Middle frontal gyrus (tissue), 1 donor: ENCODE measurements around the gene SGPL1.

Experiments used
- DNase-seq: peaks from one replicate; pipeline ENCODE4 v3.0.0-alpha.2; 2015; ENCODE audit warnings: low spot score; ENCODE audit errors: extremely low spot score

Gene SGPL1

DNA sequence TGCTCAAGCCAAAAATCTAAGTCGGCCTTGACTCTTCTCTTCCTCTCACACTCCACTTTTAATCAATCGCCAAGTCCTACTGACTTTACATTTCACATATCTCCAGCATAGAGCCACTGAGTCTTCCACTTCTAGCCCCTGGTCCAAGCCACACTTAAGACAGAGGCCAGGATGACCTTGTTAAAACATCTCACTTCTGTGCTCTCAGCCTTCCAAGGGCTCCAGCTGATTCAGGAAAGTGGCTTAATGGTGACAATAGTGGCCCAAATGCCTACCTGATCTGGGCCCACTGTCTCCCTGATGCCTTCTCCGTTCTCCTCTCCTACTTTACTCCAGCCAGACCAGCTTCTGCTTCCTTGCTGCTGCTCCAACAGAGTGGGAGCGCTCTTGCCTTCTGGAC, 35.0 kb upstream of the SGPL1 start:
- no peak for DNase-seq

DNA sequence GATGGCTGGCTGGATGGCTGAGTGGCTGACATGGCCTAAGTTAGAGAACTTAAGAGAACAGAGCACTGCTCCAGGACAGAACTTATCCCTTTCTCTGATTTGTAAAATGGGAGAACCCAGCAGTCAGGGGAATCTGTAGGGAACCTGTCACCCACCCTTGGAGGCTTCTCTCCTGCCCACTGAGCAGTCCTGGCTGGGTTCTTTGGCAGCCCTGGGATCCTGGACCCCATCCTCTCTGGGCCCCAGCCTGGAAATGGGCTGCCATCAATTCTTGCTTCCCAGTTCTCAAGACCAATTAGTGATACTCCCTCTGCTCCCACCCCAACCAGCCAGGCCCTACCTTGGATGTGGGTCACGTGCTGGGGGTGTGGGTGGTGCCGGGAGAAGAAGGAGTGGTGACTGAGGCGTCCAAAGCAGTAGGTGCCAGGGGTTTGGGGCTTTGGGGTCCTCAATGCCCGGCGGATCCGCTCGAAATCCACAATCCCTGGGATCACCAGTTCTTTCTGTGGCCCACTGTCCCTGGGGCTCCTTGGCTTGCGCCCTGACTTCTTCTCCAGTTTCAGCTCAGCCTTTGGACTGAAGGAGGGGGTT, 34.2 kb upstream of the SGPL1 start:
- DNase-seq, result no peak

DNA sequence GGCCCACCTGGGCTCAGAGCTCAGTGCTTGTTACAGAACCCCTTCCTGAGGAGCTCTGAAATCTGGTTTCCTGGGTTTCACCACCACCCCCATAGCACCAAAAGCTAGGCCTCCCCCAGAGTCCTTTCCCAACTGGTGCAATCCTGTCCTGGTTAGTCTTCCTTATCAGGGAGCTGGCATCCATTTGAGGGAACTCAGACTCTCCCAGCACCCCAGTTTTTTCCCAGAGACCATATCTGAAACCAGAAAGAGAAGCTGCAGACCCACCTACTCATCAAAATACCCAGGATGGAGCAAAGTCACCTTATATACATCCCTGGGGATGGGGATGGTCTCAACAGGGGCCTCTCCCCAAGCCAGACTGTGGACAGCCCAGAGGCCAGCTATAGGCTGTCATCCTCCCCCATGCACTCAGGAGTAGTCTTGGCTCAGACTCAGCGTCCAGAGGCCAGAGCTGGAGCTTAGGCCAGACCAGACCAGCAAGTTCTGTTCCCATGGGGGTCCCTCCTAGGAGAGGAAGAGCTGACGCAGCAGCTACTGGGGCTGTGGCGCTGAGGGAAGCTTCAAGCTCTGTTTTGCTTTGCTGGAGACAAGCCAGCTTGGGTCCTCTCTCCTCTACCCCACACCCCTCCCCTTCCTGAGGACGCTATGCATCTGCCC, 33.5 kb upstream of the SGPL1 start:
- no peak for DNase-seq

DNA sequence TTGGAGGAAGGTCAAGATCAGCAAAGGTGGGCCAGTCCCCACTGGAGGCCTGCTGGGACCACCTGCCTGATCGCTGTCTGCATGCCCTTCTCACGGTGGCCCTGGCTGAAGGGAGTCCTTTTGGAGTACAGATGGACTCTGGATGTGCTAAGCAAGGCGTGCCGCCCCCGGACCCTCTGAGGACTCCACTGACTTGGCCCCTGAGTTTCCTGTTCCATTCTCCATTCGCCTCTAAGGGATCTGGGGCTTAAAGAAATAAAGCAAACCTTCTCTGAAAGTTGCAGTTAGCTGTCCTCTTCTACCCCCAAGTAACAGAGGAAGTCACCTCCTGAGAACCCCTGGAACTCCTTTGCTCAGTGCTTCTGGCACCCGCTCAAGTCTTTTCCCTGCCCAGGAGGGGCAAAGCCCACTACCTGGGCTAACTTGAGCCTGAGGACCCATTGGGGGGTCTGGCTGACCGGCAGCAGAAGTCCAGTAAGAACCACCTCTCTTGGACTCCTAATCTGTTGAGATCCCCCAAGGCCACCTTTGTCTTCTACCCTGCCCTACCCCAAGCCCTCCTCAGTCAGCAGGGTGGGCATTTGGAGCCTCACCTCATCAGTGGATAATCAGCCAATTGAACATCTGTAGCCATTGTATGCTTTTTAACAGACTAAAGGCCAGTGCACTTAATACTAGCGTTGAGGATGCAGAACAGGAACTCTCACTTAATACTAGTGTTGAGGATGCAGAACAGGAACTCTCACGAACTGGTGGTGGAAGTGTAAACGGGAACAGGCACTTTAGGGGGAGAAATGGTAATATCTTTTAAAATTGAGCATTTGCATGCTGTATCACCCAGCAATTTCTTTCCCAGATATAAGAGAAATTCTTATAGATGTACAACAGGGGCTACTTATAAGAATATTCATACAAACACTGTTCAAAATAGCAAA, 32.7 kb upstream of the SGPL1 start:
- no peak for DNase-seq

DNA sequence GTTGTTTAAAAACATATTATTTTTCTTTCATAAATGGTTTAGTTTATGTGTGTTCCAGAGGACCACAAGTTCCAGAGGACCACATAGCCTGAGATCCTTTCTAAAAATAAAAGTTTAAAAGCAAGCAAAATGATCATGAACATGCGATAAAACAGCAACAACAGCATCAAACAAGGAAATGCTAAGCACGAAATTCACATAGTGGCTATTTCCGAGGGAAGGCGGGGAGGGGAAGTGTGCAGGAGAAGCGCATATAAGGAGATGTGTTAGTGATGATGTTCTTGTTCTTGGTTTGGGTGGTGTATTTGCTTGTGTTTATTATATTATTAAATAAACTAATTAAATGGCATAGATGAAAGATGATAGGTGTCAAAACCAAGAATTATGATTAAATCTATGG, 31.7 kb upstream of the SGPL1 start:
- no peak for DNase-seq

DNA sequence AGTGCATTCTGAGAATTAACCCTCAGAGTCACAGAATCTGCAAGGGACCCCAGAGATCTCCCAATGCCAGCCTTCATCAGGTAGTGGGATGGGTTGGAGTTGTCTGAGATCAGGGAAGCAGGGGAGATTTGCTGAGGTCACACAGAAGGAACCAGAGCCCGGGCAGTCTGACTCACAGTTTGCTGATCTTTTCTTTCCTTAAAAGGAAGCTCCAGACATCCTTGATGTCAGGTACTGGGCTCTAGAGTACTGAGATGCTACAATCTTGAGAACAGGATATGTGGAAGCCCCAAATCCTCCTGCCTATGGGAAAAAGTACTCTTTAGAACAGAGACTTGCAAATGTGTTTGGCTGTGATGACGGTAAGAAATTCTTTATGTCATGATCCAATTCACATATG, 31.3 kb upstream of the SGPL1 start:
- DNase-seq, result no peak

DNA sequence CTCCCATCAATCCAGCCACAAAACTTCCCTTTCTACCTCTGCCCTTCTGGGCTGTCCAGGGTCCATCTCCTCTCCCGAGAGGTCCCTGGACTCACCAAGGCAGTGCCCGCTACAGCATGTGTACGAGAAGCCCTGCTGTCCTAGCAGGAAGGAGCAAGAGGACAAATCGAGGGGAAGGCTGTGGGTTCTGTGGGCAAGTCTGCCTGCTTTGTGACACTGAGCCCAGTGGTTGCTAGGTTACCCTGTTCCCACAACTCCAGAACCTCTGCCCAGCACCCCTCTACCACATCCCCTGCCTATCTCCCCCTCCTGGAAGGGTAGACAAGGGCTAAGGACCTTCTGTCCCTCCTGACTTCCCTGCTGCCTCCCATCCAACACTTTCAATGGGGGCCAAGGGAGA, 30.6 kb upstream of the SGPL1 start, which contains the start of gene TBATA:
Gene TBATA, minus strand, starts transcription at position 188 of the 400 bp plus-strand sequence. CDS start 1,998 bp downstream, outside the sequence.
- no peak for DNase-seq

DNA sequence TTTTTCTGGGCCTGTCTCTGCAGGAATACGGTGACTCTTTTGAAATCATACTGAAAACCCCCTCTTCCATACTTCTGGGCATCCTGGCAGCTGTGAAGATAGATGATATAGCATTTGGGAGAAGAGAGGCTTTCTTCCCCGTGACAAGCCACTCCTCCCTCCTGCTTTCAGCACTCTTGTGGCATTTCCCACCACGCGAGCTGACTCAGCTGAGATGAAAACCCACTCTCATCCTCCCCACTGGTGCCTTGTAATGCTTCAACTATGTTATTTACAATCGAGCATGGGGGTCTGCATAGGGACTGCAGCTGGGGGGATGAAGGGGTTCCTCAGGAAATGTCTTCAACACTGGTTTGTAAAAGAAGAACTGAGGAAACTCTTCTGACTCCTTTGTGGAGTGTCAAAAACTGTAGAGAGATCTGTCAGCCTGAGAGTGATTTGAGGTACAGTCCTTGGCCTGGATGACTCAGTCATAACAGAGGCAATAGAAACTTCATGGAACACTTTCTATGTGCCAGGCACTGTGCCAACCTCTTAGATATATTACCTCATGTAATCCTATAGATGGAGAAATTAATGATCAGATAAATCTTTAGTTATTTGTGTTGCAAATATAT, 28.8 kb upstream of the SGPL1 start:
- DNase-seq, result no peak

DNA sequence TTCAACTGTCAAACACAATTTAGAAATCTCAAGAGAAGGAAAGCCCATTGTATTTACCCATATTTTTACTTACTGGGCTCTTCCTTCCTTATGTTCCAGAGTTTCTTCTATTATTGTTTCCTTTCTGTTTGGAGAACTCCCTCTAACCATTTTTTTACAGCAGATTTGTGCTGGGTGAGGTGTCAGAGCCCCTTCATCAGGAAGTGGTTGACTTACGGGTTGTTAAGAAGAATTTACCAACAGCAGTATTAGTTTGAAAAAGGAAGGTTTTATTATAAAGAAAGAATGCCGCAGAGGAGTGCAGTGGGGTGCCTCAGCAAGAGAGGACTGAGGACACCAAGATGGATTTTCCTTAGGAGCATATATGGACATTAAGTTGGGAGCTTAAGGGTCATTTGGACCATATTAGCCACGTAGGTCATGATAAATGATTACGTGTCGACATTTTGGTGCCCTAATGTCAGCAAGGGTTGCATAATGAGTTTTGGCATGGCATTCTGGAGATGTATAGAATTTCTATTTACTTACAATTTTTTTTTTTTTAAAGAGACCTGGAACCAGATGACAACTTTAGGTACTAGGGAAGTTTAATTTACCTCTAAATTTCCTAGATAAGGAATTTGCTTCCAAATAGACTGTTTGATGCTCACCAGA, 24.2 kb upstream of the SGPL1 start:
- no peak for DNase-seq

DNA sequence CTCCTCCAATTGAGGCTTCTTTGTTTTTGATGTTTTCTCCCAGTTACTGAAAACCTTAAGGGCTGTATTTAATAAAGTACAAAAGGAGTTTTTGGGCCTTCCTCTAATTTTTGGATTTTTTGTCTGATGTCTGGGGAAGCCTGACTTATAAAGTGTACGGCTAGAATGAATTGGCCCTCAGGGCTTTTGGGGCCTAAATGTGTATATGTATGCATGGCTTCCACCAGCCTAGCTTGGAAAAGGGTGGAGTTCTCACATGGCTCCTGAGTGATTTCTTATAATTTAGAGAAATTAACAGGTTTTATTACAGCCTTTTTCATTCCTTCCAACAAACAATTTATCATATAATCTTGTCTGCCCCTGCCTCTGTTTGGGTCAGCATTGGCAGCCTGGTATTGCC, 20.1 kb upstream of the SGPL1 start:
- DNase-seq, result no peak

DNA sequence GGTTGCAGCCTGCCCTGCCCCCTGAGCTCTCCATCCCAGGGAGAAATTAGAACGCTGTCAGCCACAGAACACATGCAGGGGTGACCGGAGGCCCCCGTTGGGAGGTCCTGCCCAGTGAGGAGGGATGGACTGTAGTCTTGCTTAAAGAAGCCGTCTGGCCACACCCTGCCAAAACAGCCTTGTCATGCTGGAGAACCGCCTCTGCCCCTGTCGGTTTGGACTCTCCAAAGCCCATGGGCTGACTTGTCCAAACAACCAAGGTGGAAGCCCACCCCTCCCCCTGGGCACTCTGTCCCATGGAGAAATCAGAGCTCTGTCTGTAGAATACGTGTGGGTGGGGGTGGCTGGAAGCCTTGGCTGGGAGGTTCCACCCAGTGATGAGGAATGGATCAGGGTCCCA, 17.9 kb upstream of the SGPL1 start:
- no peak for DNase-seq

DNA sequence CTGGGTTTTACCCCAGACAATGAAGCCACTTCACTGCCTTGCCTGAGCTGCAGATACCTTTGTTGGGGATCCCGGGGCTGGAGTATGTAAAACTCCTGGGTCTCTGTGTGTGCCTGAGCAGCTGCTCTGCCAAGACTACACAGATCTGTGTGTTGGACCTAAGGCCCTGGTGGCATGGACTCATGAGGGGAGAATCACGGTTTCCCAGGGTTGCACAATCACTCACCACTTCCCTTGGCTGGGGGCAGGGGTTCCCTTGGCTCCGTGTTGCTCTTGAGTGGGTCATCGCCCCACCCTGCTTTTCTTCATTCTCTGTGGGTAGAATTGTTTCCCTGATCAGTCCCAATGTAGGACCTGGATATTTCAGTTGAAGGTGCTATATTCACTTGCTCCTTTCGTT, 16.6 kb upstream of the SGPL1 start:
- DNase-seq, result no peak

DNA sequence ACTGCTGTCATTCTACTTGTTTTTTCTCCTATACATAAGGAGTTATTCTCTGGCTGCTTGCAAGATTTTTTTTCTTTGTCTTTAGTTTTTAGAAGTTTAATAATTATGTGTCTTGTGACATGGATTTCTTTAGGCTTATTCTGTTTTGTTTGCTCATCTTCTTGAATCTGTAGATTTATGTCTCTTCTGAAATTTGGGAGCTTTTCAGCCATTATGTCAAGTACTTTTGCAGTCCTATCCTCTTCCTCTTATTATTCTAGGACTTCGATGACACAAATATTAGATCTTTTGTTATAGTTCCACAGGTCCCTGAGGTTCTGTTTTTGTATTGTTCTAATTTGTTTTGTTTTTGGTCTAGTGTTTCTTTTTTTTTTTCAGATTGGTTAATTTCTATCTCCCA, 13.9 kb upstream of the SGPL1 start:
- DNase-seq, result no peak

DNA sequence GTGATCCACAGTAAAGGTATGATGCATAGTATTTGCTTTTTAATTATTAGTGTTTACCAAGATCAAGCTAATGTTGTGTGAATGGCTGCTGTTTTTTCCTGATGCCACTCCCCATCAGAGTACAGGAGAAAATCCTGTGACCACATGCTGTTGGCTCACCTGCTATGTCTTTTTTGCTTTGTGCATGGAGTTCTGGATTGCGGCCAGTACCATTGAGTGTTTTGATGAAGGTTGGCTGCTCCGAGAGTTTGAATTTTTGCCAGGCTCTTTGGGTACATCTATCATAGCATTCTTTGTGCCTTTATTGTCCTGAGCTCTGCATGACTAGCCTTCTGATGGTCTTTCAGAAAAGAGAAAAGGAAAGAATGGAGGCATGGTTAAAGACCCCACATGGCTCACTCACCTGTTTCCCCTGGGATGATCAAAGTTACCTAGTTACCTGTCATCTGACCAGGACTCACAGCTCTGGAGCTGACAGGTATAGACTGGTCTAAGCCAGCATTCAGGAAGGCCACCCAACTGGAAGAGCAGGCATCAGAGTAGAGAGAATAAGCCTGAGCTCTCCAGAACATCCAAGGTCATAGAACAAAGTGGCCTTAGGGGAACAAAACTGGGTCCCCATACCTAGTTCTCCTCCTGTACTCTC, 11.8 kb upstream of the SGPL1 start:
- DNase-seq, result no peak

DNA sequence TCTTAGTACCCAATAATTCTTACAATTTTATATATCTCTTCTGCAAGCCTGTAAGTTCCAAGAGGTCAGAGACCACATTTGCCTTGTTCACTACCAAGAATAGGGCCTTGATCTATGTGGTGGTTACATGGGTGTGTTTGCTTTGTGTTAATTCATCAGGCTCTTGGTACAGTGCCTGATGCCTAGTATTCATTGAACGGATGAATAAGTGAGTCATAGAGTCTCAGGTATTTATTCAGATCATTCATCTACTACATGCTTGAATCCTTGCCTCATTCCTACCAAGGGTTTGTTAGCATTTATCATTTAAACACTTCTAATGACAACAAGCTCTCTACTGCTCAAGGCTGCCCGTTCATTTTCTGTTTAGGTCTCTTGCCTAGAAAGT, 11.3 kb upstream of the SGPL1 start:
- no peak for DNase-seq

DNA sequence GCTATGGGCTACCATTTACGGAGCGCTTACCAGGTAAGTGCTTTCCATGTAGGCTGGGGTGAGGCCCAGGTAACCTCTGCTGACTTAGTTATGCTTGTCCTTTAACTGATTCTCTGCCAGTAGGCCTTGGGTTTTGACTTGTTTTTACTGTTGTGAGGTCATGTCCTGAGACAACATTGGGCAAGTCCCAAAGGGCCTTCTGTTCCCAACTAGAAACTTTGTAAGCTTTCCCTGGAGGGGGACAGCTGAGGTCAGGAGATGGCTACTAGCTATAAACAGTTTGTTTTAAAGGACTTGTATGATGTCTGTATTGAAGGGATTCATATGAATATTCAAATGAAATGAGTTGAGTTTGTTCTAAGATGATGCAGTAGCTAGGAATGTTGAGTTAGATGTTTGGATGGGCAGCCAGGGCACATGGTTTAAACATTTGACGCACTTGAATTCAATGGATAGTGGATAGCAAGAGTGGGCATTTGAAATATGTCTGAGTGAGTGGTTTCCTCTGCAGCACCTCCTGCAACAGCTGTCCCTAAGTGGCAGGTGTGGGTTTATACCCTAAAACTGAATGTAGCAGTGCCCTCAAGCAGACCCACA, 10.0 kb upstream of the SGPL1 start:
- no peak for DNase-seq

DNA sequence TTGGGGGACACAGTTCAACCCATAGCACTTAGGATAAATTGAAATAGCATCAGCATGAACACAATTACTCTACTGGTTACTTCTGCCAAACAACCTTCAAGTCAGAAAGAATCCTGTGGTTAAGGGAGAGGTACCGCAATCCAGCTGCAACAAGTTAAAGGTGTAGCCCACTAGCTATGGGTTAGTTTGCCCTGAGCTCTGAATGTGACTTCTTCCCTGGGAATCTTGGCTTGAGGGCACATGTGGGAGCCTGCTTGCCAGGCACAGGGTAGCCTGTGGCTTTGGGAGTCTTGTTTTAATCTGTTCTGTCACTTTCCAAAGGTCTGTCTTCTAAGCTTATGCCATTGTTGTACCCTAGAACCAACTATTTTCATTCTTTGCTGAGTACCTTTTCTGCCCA, 8.9 kb upstream of the SGPL1 start:
- DNase-seq, result no peak

DNA sequence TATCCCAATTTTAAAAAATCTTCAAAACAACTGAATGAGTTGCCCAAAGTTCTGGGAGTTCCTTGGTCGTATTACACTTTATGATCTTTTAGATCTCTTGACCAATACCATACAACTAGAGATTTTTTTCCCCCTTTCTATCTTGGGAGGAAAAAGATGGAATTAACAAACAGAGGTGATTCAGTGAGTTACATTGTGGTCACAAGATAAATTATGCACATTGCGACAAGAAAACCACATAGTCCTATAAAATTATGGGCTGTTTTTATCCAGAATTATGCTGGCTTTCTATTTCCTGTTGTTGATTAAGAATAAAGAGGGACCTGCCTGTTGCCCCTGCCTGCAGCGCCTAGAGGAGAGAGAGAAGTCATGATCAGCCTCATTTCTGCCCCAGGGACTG, 8.2 kb upstream of the SGPL1 start:
- no peak for DNase-seq

DNA sequence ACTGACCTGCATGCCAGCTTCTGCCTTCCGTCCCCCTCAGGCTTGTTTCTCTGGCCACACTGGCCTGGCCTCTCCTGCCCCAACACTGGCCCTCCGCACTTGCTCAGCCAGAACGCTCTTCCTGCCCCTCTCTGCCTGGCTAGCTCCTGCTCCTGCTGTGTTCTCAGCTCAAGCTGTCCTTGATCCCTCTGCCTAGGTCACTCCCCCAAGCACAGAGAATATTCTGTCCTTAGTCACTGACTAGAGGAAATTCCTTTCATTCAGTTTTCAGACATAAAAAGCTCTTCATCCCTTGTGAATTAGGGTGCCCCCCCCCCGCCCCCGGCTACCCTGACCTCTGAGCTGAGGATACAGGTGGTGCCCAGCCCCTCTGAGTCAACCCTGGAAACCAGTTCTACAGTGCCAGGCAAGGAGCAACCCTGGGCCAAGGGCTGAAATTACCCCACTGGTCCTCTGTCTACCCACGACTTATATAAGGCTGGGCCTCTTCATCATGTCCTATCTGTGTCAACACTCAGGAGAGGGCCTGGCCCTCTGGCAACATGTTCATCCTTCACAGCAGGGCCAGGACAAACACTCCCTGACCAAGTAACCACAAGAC, 6.6 kb upstream of the SGPL1 start:
- no peak for DNase-seq

DNA sequence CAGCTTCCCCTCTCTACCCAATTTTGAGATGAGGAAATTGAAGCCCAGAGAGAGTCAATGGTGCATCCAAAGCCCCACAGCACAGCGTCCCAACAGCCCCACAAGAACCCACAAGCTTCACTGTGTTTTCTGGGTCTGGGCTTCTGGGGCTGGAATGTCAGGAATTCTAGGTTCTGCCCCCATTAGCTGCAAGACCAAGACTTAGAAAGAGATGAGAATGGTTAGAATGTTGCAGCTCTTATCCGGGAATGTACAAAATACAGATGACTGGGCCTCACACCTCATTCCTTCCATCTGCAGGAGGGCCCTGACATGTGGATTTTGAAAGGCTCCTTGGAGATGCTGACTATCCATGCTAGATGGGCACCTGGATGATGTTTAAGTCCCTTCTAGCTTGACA, 6.0 kb upstream of the SGPL1 start:
- no peak for DNase-seq
